NK-92 (cell line): ENCODE measurements around the gene ZFAND3.

Experiments used
- DNase-seq: peaks from one replicate; lab custom pipeline; 2025; ENCODE audit not compliant: unreplicated experiment; lab: John Stamatoyannopoulos, UW

The ZFAND3 gene

GRCh38 chr6:38163186-38164130, 343.9 kb downstream of the ZFAND3 start:
- DNase-seq: no peak

- DNase-seq: no peak
Measured at GRCh38 chr6:38164131-38164481, 344.6 kb downstream of the ZFAND3 start.

GRCh38 chr6:38164671-38165108, 345.2 kb downstream of the ZFAND3 start:
- DNase-seq: no peak

- no peak for DNase-seq
Measured at GRCh38 chr6:38166411-38167240, 347.1 kb downstream of the ZFAND3 start.

- no peak for DNase-seq
Measured at GRCh38 chr6:38167598-38167997, 348.1 kb downstream of the ZFAND3 start.

- DNase-seq: no peak
Measured at GRCh38 chr6:38168126-38168525, 348.6 kb downstream of the ZFAND3 start.

- no peak for DNase-seq
Measured at GRCh38 chr6:38168699-38169098, 349.2 kb downstream of the ZFAND3 start.

- DNase-seq: no peak
Measured at GRCh38 chr6:38169221-38169976, 349.9 kb downstream of the ZFAND3 start.

- DNase-seq: no peak
Measured at GRCh38 chr6:38169977-38170526, 350.5 kb downstream of the ZFAND3 start.

- no peak for DNase-seq
Measured at GRCh38 chr6:38170666-38171355, 351.3 kb downstream of the ZFAND3 start.

- no peak for DNase-seq
Measured at GRCh38 chr6:38171997-38172738, 352.6 kb downstream of the ZFAND3 start.

- DNase-seq: no peak
Measured at GRCh38 chr6:38172739-38173410, 353.3 kb downstream of the ZFAND3 start.

- DNase-seq: no peak
Measured at GRCh38 chr6:38173909-38174308, 354.4 kb downstream of the ZFAND3 start.

- no peak for DNase-seq
Measured at GRCh38 chr6:38174315-38174714, 354.8 kb downstream of the ZFAND3 start.

- no peak for DNase-seq
Measured at GRCh38 chr6:38174806-38175495, 355.4 kb downstream of the ZFAND3 start.

GRCh38 chr6:38175786-38176185, 356.3 kb downstream of the ZFAND3 start:
- no peak for DNase-seq

- no peak for DNase-seq
Measured at GRCh38 chr6:38176797-38177751, 357.5 kb downstream of the ZFAND3 start.
